A549 treated with CpdA at 1 μM for 4 hours (cell line): Measurements from ENCODE around the gene OR1Q1. TPM values are rescaled to one million over a fixed set of nuclear protein-coding genes. Genes with fewer than 3 reads are reported as not detected.

ENCODE experiments used
- total RNA-seq: library from RNA; stranded (reverse); fragments of 200-300 nt; extraction: Qiagen RNA extraction; gene quantifications from 5 replicates; pipeline ENCODE4 v1.2.3, GENCODE V29; 2022; ENCODE audit warnings: low read depth

Gene OR1Q1, protein sequence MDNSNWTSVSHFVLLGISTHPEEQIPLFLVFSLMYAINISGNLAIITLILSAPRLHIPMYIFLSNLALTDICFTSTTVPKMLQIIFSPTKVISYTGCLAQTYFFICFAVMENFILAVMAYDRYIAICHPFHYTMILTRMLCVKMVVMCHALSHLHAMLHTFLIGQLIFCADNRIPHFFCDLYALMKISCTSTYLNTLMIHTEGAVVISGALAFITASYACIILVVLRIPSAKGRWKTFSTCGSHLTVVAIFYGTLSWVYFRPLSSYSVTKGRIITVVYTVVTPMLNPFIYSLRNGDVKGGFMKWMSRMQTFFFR
- 0.06 TPM in 1 of 5 replicates, not detected in the others for total RNA-seq

DNA sequence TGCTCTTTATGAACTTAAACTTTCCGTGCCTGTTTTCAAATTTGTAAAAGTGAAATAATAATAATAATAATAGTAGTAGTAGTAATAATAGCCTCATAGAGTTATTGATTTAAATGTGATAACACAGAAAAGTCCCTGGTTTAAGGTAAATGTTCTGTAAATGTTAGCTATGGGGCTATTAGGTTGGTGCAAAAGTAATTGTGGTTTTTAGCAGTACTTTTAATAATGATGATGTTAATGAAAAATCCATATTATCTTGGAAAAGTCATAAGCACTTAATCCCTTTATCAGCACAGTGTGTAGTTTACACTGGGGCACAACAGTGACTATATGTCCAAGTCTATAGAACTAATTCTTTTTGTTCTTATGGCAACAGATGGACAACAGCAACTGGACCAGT is at the start of gene OR1Q1:
OR1Q1 (plus strand) TSS at position 377 of the 400 bp plus-strand sequence; CDS start at position 377, 0 bp downstream.

DNA sequence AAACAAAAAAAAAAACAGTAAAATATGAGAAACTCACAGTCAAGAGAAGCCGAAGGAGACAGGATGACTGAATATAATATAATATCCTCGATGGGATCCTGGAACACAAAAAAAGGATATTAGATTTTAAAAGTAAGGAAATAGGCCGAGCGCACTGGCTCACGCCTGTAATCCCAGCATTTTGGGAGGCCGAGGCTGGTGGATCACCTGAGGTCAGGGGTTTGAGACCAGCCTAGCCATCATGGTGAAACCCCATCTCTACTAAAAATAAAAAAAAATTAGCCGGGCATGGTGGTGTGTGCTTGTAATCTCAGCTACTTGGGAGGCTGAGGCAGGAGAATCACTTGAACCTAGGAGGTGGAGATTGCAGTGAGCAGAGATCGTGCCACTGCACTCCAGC is 31.3 kb upstream of the OR1Q1 start, which contains the start of gene OR1L8:
OR1L8 (minus strand) TSS at position 101 of the 400 bp plus-strand sequence. CDS start 14,907 bp downstream, outside the sequence.

GRCh38 chr9:122657527-122657926 is 43.0 kb downstream of the OR1Q1 start, which contains the start of gene OR1B1:
OR1B1 (minus strand) TSS chr9:122657627.

GRCh38 chr9:122661416-122661815 is 46.9 kb downstream of the OR1Q1 start, which contains the start of gene OR1L1:
OR1L1 (plus strand) TSS chr9:122661716; CDS start chr9:122661716, 0 bp downstream.

Other genes starting within 250 kb of the OR1Q1 start
- 0.82 to 1.5 TPM (median 1.2 TPM) in 5 replicates for gene PTGS1, start 243.7 kb upstream of the OR1Q1 start, total RNA-seq
- gene OR1J1, start 136.8 kb upstream of the OR1Q1 start, total RNA-seq = not detected in 5 replicates
- 0.06 to 0.15 TPM in 2 of 5 replicates, not detected in the others for gene OR1J2, start 103.9 kb upstream of the OR1Q1 start, total RNA-seq
- 0.13 to 0.24 TPM in 2 of 5 replicates, not detected in the others for gene OR1J4, start 95.6 kb upstream of the OR1Q1 start, total RNA-seq
- not detected in 5 replicates for gene OR1N1, start 87.4 kb upstream of the OR1Q1 start, total RNA-seq
- gene OR1N2, start 61.6 kb upstream of the OR1Q1 start, total RNA-seq = not detected in 5 replicates
- not detected in 5 replicates for gene OR1L8, start 31.4 kb upstream of the OR1Q1 start, total RNA-seq
- not detected in 5 replicates for gene OR1B1, start 42.9 kb downstream of the OR1Q1 start, total RNA-seq
- gene OR1L1, start 47.0 kb downstream of the OR1Q1 start, total RNA-seq = not detected in 5 replicates
- not detected in 5 replicates for gene OR1L3, start 60.4 kb downstream of the OR1Q1 start, total RNA-seq
- not detected in 5 replicates for gene OR1L4, start 109.3 kb downstream of the OR1Q1 start, total RNA-seq
- gene OR1L6, start 127.6 kb downstream of the OR1Q1 start, total RNA-seq = not detected in 5 replicates
- gene OR5C1, start 174.2 kb downstream of the OR1Q1 start, total RNA-seq = not detected in 5 replicates
- gene OR1K1, start 185.4 kb downstream of the OR1Q1 start, total RNA-seq = not detected in 5 replicates
- gene PDCL, start 213.8 kb downstream of the OR1Q1 start, total RNA-seq = 18.4 to 21.3 TPM (median 18.7 TPM) in 5 replicates